Fibroblast of villous mesenchyme (primary cell): Measurements from ENCODE around the gene RUSF1. TPM values are rescaled to one million over a fixed set of nuclear protein-coding genes. Genes with fewer than 3 reads are reported as not detected.
A peak's percentile ranks its signal among the peaks of the same experiment; 100 is the strongest.
"Not testable (repeated sequence)": the region's sequence is repeated elsewhere in the genome, so short reads cannot be mapped to it uniquely, and the experiment has no call there.

ENCODE experiments used
- DNase-seq: peaks from one replicate; pipeline ENCODE4 v3.0.0-alpha.2; 2010; ENCODE audit warnings: low read depth
- H3K4me3 ChIP-seq: 2 replicates; pipeline ENCODE4 v1.5.1; 2011; ENCODE audit warnings: low read depth, mild to moderate bottlenecking, low read length
- CTCF ChIP-seq: IDR thresholded peaks from 2 replicates; pipeline ENCODE4 v1.5.1; 2012; ENCODE audit warnings: low read depth, mild to moderate bottlenecking, low read length; ENCODE audit not compliant: insufficient read depth
- total RNA-seq: library from RNA; depleted of rRNA; stranded (reverse); fragments of >200 nt; gene quantifications from 2 replicates; pipeline ENCODE4 v1.2.3, GENCODE V29; 2012

The RUSF1 gene
- total RNA-seq, 1 donor, result 52.2 TPM

- no peak for TF ChIP-seq CTCF
- no peak for DNase-seq
- H3K4me3 ChIP-seq, result no peak overlapping the region
These were observed 57.0 kb downstream of the RUSF1 start for GRCh38 chr16:31451201-31451600.

GRCh38 chr16:31445931-31446330 is 62.3 kb downstream of the RUSF1 start:
- DNase-seq, H3K4me3 ChIP-seq: not testable (repeated sequence)

GRCh38 chr16:31441956-31442355 is 66.2 kb downstream of the RUSF1 start:
- H3K4me3 ChIP-seq, result peak overlapping the region; percentile 77
- no peak for TF ChIP-seq CTCF
- DNase-seq, result no peak

GRCh38 chr16:31440516-31441184 is 67.5 kb downstream of the RUSF1 start:
- no peak for TF ChIP-seq CTCF
- DNase-seq, result no peak
- H3K4me3 ChIP-seq, result no peak overlapping the region

GRCh38 chr16:31439519-31439918 is 68.7 kb downstream of the RUSF1 start:
- no peak overlapping the region for H3K4me3 ChIP-seq
- no peak for DNase-seq
- no peak for TF ChIP-seq CTCF

Other genes starting within 250 kb of the RUSF1 start
- not detected in 2 replicates for gene ITGAM, start 248.4 kb downstream of the RUSF1 start, total RNA-seq
- not detected in 2 replicates for gene ITGAX, start 153.2 kb downstream of the RUSF1 start, total RNA-seq
- gene ITGAD, start 115.1 kb downstream of the RUSF1 start, total RNA-seq, result not detected in 2 replicates
- not detected in 2 replicates for gene COX6A2, start 80.0 kb downstream of the RUSF1 start, total RNA-seq
- 0.43 and 0.64 TPM in 2 replicates for gene ZNF843, start 65.6 kb downstream of the RUSF1 start, total RNA-seq
- 8.6 and 10.3 TPM in 2 replicates for gene ARMC5, start 48.9 kb downstream of the RUSF1 start, total RNA-seq
- 121 and 153 TPM in 2 replicates for gene TGFB1I1, start 36.2 kb downstream of the RUSF1 start, total RNA-seq
- gene SLC5A2, start 25.3 kb downstream of the RUSF1 start, total RNA-seq, result under 0.01 TPM in 2 replicates
- gene AHSP, start 19.5 kb upstream of the RUSF1 start, total RNA-seq, result not detected in 2 replicates